Measurements from ENCODE around the gene FAM111A. TPM values are rescaled to one million over a fixed set of nuclear protein-coding genes. Genes with fewer than 3 reads are reported as not detected.
A peak's percentile ranks its signal among the peaks of the same experiment; 100 is the strongest.

FAM111A gene, protein sequence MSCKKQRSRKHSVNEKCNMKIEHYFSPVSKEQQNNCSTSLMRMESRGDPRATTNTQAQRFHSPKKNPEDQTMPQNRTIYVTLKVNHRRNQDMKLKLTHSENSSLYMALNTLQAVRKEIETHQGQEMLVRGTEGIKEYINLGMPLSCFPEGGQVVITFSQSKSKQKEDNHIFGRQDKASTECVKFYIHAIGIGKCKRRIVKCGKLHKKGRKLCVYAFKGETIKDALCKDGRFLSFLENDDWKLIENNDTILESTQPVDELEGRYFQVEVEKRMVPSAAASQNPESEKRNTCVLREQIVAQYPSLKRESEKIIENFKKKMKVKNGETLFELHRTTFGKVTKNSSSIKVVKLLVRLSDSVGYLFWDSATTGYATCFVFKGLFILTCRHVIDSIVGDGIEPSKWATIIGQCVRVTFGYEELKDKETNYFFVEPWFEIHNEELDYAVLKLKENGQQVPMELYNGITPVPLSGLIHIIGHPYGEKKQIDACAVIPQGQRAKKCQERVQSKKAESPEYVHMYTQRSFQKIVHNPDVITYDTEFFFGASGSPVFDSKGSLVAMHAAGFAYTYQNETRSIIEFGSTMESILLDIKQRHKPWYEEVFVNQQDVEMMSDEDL
- 22.9 and 44.4 TPM in 2 replicates for total RNA-seq (2011; cell fraction: chromatin; rRNA removed; ENCODE audit: low replicate concordance)
- 13.0 TPM in 2 replicates for total RNA-seq (2011; cell fraction: nucleolus; rRNA removed)
- 17.7 and 22.8 TPM in 2 replicates for total RNA-seq (2011; cell fraction: nucleoplasm; rRNA removed)
- 18.0 and 20.1 TPM in 2 replicates for total RNA-seq (2014; rRNA removed)
- total RNA-seq (2014; rRNA removed; fragmentation: Illumina TruSeq; extraction: Trizol) = 27.6 and 28.4 TPM in 2 replicates
- total RNA-seq (2015; rRNA removed; fragmentation: Illumina TruSeq; extraction: Trizol) = 29.9 and 30.6 TPM in 2 replicates
- 19.0 and 19.5 TPM in 2 replicates for total RNA-seq (2021)
- polyA plus RNA-seq (2011; rRNA removed) = 2.3 and 16.1 TPM in 2 replicates
- polyA plus RNA-seq (2011; cell fraction: cytosol; rRNA removed) = 0.77 and 2.9 TPM in 2 replicates
- polyA plus RNA-seq (2011; cell fraction: nucleus; rRNA removed) = 4.1 and 23.4 TPM in 2 replicates
- 18.2 and 30.5 TPM in 2 replicates for polyA plus RNA-seq (2012)
- 17.7 and 22.3 TPM in 2 replicates for polyA plus RNA-seq (2014; fragmentation: Illumina TruSeq; extraction: Trizol)
- polyA plus RNA-seq (2014; fragmentation: Nextera tagmentation; extraction: Ambion mirVana) = 10 to 100 TPM; 14.8 to 16.5 TPM
- polyA plus RNA-seq (2014; rRNA removed) = 21.8 and 24.7 TPM in 2 replicates
- 2.0 and 18.9 TPM in 2 replicates for polyA minus RNA-seq (2011; rRNA and poly(A)+ RNA removed)
- 0.55 and 6.7 TPM in 2 replicates for polyA minus RNA-seq (2011; cell fraction: cytosol; rRNA and poly(A)+ RNA removed)
- polyA minus RNA-seq (2011; cell fraction: nucleus; rRNA and poly(A)+ RNA removed) = 3.9 and 12.9 TPM in 2 replicates
- percentile 74 among the genes with signal in this experiment for Bru-seq, nascent RNA
- BruChase-seq, experiment 1, labeled RNA remaining after a 2-hour chase = percentile 78 among the genes with signal in this experiment
- BruChase-seq, experiment 2, labeled RNA remaining after a 6-hour chase = percentile 82 among the genes with signal in this experiment
- long read RNA-seq, experiment 1, full-length matches to known transcripts = 17 of 57 reads
- long read RNA-seq, experiment 1, partial matches to known transcripts = 15 of 57 reads
- long read RNA-seq, experiment 1, other reads (novel, unspliced or antisense) = 25 of 57 reads
- long read RNA-seq, experiment 2, partial matches to known transcripts = 0 of 10 reads
- long read RNA-seq, experiment 2, other reads (novel, unspliced or antisense) = 10 of 10 reads
- long read RNA-seq, experiment 3, partial matches to known transcripts = 0 of 9 reads
- long read RNA-seq, experiment 3, other reads (novel, unspliced or antisense) = 8 of 9 reads

DNA sequence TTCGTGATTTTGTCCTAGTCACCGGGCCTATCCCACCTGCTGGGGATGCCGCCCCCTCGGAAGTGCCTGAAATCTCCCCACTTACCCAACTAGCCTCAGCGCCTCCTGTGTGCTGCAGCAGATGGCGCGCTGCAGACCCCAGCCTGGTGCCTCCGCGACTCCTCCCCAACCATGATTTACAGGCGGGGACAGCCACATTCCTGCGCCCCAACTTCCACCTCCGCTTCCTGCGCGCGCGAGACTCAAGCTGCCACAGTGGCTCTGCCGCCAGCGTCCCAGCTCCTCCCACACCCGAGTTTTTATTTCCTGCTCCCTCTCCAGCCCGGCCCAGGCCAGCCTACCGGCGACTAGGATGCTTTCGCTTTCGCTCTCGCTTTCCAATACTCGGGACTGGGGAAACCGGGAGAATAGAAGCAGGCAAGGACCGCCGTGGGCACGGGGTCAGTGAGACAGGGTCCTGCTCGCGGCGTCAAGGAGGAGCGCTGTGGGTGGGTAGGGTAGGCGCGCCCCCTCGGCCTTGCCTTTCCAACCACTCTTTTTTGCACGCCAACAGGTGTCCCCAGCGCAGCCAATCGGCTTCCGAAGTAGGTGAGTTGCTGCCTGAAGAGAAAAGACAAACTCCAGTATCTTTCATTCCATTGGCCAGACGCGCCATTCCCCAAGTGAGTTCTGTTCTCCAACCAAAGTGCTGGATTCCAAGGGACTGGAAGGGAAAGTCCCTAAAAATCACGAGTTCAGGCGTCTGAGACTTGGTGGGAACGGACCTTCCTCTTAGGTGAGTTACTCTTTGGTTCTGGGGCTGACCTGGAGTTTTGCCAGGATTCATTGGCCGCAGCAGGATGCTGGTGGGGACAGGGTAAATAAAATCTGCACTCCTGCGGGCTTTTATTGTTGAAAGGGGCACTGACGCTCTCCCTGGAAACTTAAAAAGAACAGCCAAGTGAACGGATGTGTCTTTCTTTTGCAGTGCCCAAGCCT, at the start of gene FAM111A:
TSS of gene FAM111A (plus strand) at position 327 of the 978 bp plus-strand sequence. CDS start 6,017 bp downstream, outside the sequence.
- intact Hi-C loops (cut with micrococcal nuclease) = loop anchor here (10.0 kb wide), 2 partner anchors 368 to 568 kb away; partner anchors contain the start of genes LPXN and ZFP91
- Histone ChIP-seq H3K9ac (ENCODE audit: insufficient read depth in 1 of 2, low read depth in 2 of 2, low read length in 2 of 2) (peak within 1 kb of the TSS; percentile 69 to 91), H3K27ac (ENCODE audit: extremely low read depth, low read depth, low read length) (peak within 1 kb of the TSS; percentile 55; the same call in 2 of the 3 replicates), H2AFZ (ENCODE audit: low read depth, low read length) (peak within 1 kb of the TSS; percentile 97), H3K9me1 (ENCODE audit: control insufficient read depth, insufficient read depth, low read length) (no peaks in the 10 kb centered on the region), H3K9me3 (replicated peaks; ENCODE audit: control insufficient read depth, insufficient read depth, low read depth, low read length) (no peaks in the 10 kb centered on the region), H3K36me3 (ENCODE audit: control insufficient read depth, insufficient read depth, low read length) (no peaks in the 10 kb centered on the region), H3K4me1 (replicated peaks in 1 of 2; ENCODE audit: control insufficient read depth in 2 of 2, insufficient read depth in 2 of 2, low read length in 2 of 2) (peaks cover 14 to 19% of the 10 kb centered on the region in 2 experiments), H3K27me3 (ENCODE audit: control insufficient read depth in 2 of 2, insufficient read depth in 2 of 2, low read length in 2 of 2) (no peaks in the 10 kb centered on the region), H3K79me2 (ENCODE audit: control insufficient read depth, insufficient read depth, low read length) (peaks cover 7% of the 10 kb centered on the region; the same call in 1 of the 3 replicates), H3K4me3 (peak within 1 kb of the TSS; percentile 74), H3K4me2 (ENCODE audit: insufficient read depth, low read length) (peak within 1 kb of the TSS; percentile 91), H4K20me1 (replicated peaks; ENCODE audit: control insufficient read depth, insufficient read depth, low read length) (no peaks in the 10 kb centered on the region)
- DNase-seq (ENCODE audit: extremely low read depth in 1 of 4, low spot score in 3 of 4) = peak; percentile 67 to 82 (median 72)
- CTCF ChIA-PET (ENCODE audit: low intra/inter-chr PET ratio) = no interaction called here
- in situ Hi-C loops (cut with MboI) = loop anchor here (25.0 kb wide), 1 partner anchor 506 kb away; no protein-coding TSS in a partner anchor
- BruUV-seq (replicated peaks) = no TSS peak
- peak; percentile 6 for FAIRE-seq
- ATAC-seq = peak; percentile 85
- WGBS (ENCODE audit: insufficient coverage, low coverage, missing lambda C conversion rate) = 2% methylated on average over 48 of the region's 50 CpGs
- POLR2A ChIA-PET = interaction anchor here (0.5 to 0.6 kb wide), 2 partner anchors 313 to 371 kb away, joined by 4 to 5 read pairs; no protein-coding TSS in a partner anchor
- TF ChIP-seq GTF2E2 (tag; IDR thresholded peaks at IDR 0.05) (no peak), HDAC2 (IDR thresholded peaks at IDR 0.05) (peak; percentile 64; the same call in 1 of the 2 replicates), GABPA (tag; conservative IDR thresholded peaks at IDR 0.05; ENCODE audit: low read depth) (peak; percentile 76), CREM (IDR thresholded peaks at IDR 0.05; ENCODE audit: low read depth) (0 out of 2 replicates have a peak, but pooled peaks have one; percentile 18), RCOR1 (IDR thresholded peaks at IDR 0.05; ENCODE audit: borderline replicate concordance in 1 of 2, low read depth in 2 of 2, low read length in 2 of 2) (peak in 1 of 2 experiments; percentile 58; a peak in 2 of 4 replicates), PML (IDR thresholded peaks at IDR 0.05; ENCODE audit: low read length) (peak; percentile 32; the same call in 1 of the 2 replicates), BCL6 (CRISPR knock-in tag; IDR thresholded peaks at IDR 0.05) (no peak), MAFG (tag; conservative IDR thresholded peaks at IDR 0.05) (no peak)
- TF ChIP-seq, protein P1, sequence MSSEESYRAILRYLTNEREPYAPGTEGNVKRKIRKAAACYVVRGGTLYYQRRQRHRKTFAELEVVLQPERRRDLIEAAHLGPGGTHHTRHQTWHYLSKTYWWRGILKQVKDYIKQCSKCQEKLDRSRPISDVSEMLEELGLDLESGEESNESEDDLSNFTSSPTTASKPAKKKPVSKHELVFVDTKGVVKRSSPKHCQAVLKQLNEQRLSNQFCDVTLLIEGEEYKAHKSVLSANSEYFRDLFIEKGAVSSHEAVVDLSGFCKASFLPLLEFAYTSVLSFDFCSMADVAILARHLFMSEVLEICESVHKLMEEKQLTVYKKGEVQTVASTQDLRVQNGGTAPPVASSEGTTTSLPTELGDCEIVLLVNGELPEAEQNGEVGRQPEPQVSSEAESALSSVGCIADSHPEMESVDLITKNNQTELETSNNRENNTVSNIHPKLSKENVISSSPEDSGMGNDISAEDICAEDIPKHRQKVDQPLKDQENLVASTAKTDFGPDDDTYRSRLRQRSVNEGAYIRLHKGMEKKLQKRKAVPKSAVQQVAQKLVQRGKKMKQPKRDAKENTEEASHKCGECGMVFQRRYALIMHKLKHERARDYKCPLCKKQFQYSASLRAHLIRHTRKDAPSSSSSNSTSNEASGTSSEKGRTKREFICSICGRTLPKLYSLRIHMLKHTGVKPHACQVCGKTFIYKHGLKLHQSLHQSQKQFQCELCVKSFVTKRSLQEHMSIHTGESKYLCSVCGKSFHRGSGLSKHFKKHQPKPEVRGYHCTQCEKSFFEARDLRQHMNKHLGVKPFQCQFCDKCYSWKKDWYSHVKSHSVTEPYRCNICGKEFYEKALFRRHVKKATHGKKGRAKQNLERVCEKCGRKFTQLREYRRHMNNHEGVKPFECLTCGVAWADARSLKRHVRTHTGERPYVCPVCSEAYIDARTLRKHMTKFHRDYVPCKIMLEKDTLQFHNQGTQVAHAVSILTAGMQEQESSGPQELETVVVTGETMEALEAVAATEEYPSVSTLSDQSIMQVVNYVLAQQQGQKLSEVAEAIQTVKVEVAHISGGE (CRISPR knock-in tag; IDR thresholded peaks at IDR 0.05) = peak in 1 of 3 experiments; percentile 75; a peak in 2 of 6 replicates
